Measurements from ENCODE around the gene MXRA8. TPM values are rescaled to one million over a fixed set of nuclear protein-coding genes. Genes with fewer than 3 reads are reported as not detected.

The MXRA8 gene
- total and polyA plus RNA-seq, 9 of the 15 experiments (the other 6 are each of a cell fraction or from before 2014, with no cell fraction given), result 0.66 to 11.3 (median 6.3) TPM

- TF ChIP-seq ARID4B (CRISPR knock-in tag; IDR thresholded peaks at IDR 0.05) (peak; percentile 71), RFX5 (IDR thresholded peaks at IDR 0.05; ENCODE audit: low read depth, low read length) (no peak), MYBL2 (IDR thresholded peaks at IDR 0.05; ENCODE audit: low read depth) (no peak), MYBL2 (CRISPR knock-in tag; IDR thresholded peaks at IDR 0.05; ENCODE audit: borderline replicate concordance) (no peak), CLOCK (CRISPR knock-in tag; IDR thresholded peaks at IDR 0.05; ENCODE audit: borderline replicate concordance) (no peak), U2AF1 (optimal IDR thresholded peaks at IDR 0.05; ENCODE audit: low read depth, low read length) (no peak), SNIP1 (IDR thresholded peaks at IDR 0.05; ENCODE audit: low read depth) (no peak), MITF (IDR thresholded peaks at IDR 0.05) (no peak), TSHZ1 (CRISPR knock-in tag; IDR thresholded peaks at IDR 0.05) (no peak), TAF9B (IDR thresholded peaks at IDR 0.05; ENCODE audit: partially characterized antibody) (no peak), HDAC1 (IDR thresholded peaks at IDR 0.05) (peak in 1 of 2 experiments; percentile 69; a peak in 2 of 4 replicates), MTA2 (IDR thresholded peaks at IDR 0.05; ENCODE audit: low read depth) (no peak), BRD9 (IDR thresholded peaks at IDR 0.05; ENCODE audit: low read depth, partially characterized antibody) (no peak)
Observed at GRCh38 chr1:1324524-1325287, 33.6 kb downstream of the MXRA8 start, which contains the start of the genes CPTP and INTS11 (continued).
